ENCODE measurements around the gene EDC4. TPM values are rescaled to one million over a fixed set of nuclear protein-coding genes. Genes with fewer than 3 reads are reported as not detected.
A peak's percentile ranks its signal among the peaks of the same experiment; 100 is the strongest.

EDC4 gene
- total RNA-seq, 2 experiments from 2014 or later = 134 to 145 TPM

DNA sequence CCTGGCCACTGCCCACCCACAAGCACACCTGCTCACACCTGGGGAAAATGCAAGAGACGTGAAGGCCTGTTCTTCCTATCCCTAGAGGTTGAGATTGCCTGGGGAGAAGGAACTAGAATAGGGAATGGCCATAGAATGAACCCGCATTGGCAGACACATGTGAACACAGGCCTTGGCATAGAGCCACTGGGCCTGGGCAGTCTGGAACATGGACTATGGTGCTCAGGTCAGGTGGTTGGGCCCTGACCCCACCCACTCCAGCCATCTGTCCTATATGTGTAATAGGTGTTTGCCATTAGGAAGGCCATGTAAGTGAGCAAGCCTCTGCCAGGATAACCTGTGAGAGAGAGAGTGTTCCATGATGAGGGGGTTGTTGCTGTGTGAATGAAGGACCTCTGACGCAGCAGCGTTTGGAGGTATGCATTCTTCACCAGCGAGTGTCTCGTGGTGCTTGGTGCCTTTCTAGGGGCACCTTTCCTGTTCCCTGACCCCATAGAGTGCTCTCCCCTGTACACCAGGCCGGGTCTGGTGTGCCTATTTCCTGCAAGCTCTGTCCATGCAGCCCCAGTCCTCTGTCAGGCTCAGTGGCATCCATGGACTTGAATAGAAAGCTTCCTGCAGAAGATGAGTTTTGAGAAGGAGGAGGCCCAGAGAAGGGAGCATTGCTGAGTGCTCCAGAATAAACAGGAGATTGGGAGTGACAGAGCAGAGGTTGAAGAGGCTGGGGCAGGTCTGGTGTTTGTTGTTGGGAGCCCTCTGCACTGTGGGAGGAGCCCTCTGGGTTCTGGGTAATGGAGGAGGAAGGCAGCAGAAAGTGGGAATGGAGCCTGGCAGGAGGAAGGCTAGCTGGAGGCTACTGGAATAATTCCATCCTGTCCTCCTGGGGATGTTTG is 43.2 kb downstream of the EDC4 start:
- Mint-ChIP-seq H3K4me1 (ENCODE audit: low read depth) (peaks cover 20% of the 10 kb centered on the region), H3K27ac (peak overlapping the region; percentile 48), H3K4me3 (no peak overlapping the region), H3K27me3 (no peaks in the 10 kb centered on the region), H3K9me3 (no peaks in the 10 kb centered on the region), H3K36me3 (ENCODE audit: low read depth) (peaks cover 45% of the 10 kb centered on the region)
- DNase-seq = no peak
- Histone ChIP-seq H3K9me3 (ENCODE audit: control insufficient read depth in 1 of 2, insufficient read depth in 1 of 2, low read length in 2 of 2) (no peaks in the 10 kb centered on the region), H3K4me1 (ENCODE audit: insufficient read depth, low read length) (peaks cover 11% of the 10 kb centered on the region), H3K27ac (ENCODE audit: low read depth in 1 of 2, low read length in 2 of 2) (no peak overlapping the region), H3K27me3 (ENCODE audit: control insufficient read depth in 1 of 2, insufficient read depth in 2 of 2, low read length in 2 of 2) (no peaks in the 10 kb centered on the region), H3K4me3 (ENCODE audit: low read length) (no peak overlapping the region), H3K36me3 (ENCODE audit: insufficient read depth, low read length) (peaks cover 52% of the 10 kb centered on the region)
- TF ChIP-seq, protein P1, sequence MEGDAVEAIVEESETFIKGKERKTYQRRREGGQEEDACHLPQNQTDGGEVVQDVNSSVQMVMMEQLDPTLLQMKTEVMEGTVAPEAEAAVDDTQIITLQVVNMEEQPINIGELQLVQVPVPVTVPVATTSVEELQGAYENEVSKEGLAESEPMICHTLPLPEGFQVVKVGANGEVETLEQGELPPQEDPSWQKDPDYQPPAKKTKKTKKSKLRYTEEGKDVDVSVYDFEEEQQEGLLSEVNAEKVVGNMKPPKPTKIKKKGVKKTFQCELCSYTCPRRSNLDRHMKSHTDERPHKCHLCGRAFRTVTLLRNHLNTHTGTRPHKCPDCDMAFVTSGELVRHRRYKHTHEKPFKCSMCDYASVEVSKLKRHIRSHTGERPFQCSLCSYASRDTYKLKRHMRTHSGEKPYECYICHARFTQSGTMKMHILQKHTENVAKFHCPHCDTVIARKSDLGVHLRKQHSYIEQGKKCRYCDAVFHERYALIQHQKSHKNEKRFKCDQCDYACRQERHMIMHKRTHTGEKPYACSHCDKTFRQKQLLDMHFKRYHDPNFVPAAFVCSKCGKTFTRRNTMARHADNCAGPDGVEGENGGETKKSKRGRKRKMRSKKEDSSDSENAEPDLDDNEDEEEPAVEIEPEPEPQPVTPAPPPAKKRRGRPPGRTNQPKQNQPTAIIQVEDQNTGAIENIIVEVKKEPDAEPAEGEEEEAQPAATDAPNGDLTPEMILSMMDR (IDR thresholded peaks at IDR 0.05) = no peak
- ATAC-seq (ENCODE audit: poor library complexity) = no peak
- intact Hi-C loops (cut with DNase I, micrococcal nuclease) = loop anchor here in 1 of 2 experiments (10.0 kb wide), 1 partner anchor 181 kb away; no protein-coding TSS in a partner anchor
- ChIA-PET CTCF (no interaction called here), POLR2A (no interaction called here)

DNA sequence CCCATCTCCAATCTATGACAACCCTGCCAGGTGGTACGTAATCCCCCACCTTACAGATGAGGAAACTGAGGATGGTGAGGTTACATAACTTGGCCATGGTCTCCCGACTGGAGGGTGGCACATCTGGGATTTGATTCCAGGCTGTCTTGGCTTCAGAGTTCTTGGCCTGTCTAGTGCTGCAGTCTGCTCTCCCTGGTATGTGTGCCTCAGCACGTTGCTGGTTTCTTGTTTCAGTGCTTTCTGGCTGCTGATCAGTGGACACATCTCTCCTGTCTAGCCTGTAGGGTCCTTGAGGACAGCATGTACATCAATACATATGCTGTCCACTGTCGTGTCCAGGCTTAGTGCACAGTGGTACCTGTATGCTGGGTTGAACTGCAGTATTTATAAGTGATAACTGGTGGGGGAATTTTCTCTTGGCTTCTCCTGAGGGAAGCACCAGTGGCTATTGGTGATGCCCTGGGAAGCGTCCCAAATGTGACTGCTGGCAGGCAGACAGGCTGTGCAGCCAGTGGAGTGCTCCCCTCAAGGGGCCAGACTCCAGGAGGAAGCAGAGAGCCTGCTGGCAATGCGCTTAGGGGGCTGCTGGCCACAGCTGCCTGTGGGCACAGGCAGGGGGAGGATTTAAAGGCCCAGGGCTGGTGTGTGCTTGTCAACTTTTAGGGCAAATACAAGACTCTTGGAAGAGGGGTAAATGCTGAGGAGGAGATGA is 44.4 kb downstream of the EDC4 start:
- CTCF ChIA-PET = no interaction called here
- Mint-ChIP-seq H3K4me3 (no peak overlapping the region), H3K4me1 (ENCODE audit: low read depth) (peaks cover 20% of the 10 kb centered on the region), H3K36me3 (ENCODE audit: low read depth) (peaks cover 42% of the 10 kb centered on the region), H3K27me3 (no peaks in the 10 kb centered on the region), H3K9me3 (no peaks in the 10 kb centered on the region), H3K27ac (no peak overlapping the region)
- Histone ChIP-seq H3K4me3 (ENCODE audit: low read length) (no peak overlapping the region), H3K27ac (ENCODE audit: low read depth in 1 of 2, low read length in 2 of 2) (no peak overlapping the region), H3K27me3 (ENCODE audit: control insufficient read depth in 1 of 2, insufficient read depth in 2 of 2, low read length in 2 of 2) (no peaks in the 10 kb centered on the region), H3K9me3 (ENCODE audit: control insufficient read depth in 1 of 2, insufficient read depth in 1 of 2, low read length in 2 of 2) (no peaks in the 10 kb centered on the region), H3K36me3 (ENCODE audit: insufficient read depth, low read length) (peaks cover 44% of the 10 kb centered on the region), H3K4me1 (ENCODE audit: insufficient read depth, low read length) (peaks cover 11% of the 10 kb centered on the region)
- POLR2A ChIA-PET = no interaction called here
- no peak for DNase-seq
- intact Hi-C loops (cut with DNase I, micrococcal nuclease) = loop anchor here in 1 of 2 experiments (10.0 kb wide), 1 partner anchor 182 kb away; no protein-coding TSS in a partner anchor
- TF ChIP-seq, protein P1 (IDR thresholded peaks at IDR 0.05) = no peak
- no peak for ATAC-seq (ENCODE audit: poor library complexity)

DNA sequence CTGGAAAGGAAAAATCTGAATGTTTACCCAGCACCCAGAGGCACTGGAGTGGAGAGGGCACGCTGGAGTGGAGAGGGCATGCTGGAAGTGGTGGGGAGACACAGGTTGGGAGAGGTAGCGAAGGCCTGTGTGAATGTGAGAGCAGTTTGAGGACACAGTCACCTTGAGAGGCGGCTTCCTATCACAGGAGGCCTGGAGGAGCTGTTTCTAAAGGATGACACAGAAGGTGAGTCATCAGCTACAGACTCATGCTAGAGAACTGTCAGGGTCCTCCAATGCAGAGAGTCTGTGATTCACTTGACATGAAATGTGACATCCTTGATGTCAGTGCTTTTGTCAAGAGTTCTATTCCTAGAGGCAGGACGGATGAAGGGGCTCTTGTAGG is 45.0 kb downstream of the EDC4 start:
- Mint-ChIP-seq H3K4me3 (no peak overlapping the region), H3K27ac (no peak overlapping the region), H3K36me3 (ENCODE audit: low read depth) (peaks cover 44% of the 10 kb centered on the region), H3K9me3 (no peaks in the 10 kb centered on the region), H3K4me1 (ENCODE audit: low read depth) (peaks cover 20% of the 10 kb centered on the region), H3K27me3 (no peaks in the 10 kb centered on the region)
- ChIA-PET CTCF (no interaction called here), POLR2A (no interaction called here)
- Histone ChIP-seq H3K4me3 (ENCODE audit: low read length) (no peak overlapping the region), H3K9me3 (ENCODE audit: control insufficient read depth in 1 of 2, insufficient read depth in 1 of 2, low read length in 2 of 2) (no peaks in the 10 kb centered on the region), H3K4me1 (ENCODE audit: insufficient read depth, low read length) (peaks cover 11% of the 10 kb centered on the region), H3K27ac (ENCODE audit: low read depth in 1 of 2, low read length in 2 of 2) (no peak overlapping the region), H3K36me3 (ENCODE audit: insufficient read depth, low read length) (peaks cover 48% of the 10 kb centered on the region), H3K27me3 (ENCODE audit: control insufficient read depth in 1 of 2, insufficient read depth in 2 of 2, low read length in 2 of 2) (no peaks in the 10 kb centered on the region)
- DNase-seq = peak in 3 of 14 experiments; percentile 22 to 46 (median 28)
- TF ChIP-seq, protein P1 (IDR thresholded peaks at IDR 0.05) = no peak
- intact Hi-C loops (cut with DNase I, micrococcal nuclease) = loop anchor here in 1 of 2 experiments (10.0 kb wide), 1 partner anchor 183 kb away; no protein-coding TSS in a partner anchor
- ATAC-seq (ENCODE audit: poor library complexity) = no peak
